ENCODE measurements around the gene ATP6V0A1.
A peak's percentile ranks its signal among the peaks of the same experiment; 100 is the strongest.

Gene ATP6V0A1

DNA sequence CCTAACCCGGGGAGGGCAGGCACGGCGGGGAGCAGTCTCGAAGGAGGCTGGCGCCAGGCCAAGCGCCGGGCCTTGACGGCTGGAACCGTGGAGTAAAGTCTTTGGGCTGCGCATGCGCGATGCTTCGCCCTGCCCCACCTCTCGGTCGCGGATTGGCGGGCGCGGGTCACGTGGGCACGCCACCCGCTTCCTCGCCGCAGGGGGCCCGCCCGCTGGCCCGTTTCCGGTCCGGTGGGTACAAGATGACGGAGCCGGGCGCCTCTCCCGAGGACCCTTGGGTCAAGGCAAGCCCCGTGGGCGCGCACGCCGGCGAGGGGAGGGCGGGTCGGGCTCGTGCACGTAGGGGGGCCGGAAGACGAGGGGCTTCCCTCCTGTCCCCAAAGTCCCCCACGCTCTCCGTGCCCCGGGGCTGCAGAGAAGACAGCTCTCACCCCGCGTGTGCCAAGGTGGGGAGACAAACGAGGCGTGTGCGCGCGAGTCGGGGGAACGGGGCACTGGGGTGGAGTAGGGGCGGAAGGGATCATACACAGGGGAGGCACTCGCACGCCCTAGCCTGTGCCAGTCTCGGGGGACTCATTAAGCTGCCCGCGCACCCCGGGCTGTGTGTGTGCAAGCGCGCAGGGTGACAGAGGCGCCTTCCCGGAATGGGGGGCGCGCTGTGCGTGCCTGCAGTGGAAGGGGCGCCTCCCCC is 108.3 kb downstream of the ATP6V0A1 start, which contains the start of gene MLX:
MLX (plus strand) TSS at position 218 of the 691 bp plus-strand sequence; CDS start at position 243, 25 bp downstream.
- DNase-seq (ENCODE audit: low spot score), result peak; percentile 96
- TF ChIP-seq, protein P1, sequence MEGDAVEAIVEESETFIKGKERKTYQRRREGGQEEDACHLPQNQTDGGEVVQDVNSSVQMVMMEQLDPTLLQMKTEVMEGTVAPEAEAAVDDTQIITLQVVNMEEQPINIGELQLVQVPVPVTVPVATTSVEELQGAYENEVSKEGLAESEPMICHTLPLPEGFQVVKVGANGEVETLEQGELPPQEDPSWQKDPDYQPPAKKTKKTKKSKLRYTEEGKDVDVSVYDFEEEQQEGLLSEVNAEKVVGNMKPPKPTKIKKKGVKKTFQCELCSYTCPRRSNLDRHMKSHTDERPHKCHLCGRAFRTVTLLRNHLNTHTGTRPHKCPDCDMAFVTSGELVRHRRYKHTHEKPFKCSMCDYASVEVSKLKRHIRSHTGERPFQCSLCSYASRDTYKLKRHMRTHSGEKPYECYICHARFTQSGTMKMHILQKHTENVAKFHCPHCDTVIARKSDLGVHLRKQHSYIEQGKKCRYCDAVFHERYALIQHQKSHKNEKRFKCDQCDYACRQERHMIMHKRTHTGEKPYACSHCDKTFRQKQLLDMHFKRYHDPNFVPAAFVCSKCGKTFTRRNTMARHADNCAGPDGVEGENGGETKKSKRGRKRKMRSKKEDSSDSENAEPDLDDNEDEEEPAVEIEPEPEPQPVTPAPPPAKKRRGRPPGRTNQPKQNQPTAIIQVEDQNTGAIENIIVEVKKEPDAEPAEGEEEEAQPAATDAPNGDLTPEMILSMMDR (IDR thresholded peaks at IDR 0.05), result no peak
- H3K27ac ChIP-seq, result peak within 1 kb of the TSS; percentile 86 to 93
- peak within 1 kb of the TSS; percentile 87 for H3K4me3 ChIP-seq

DNA sequence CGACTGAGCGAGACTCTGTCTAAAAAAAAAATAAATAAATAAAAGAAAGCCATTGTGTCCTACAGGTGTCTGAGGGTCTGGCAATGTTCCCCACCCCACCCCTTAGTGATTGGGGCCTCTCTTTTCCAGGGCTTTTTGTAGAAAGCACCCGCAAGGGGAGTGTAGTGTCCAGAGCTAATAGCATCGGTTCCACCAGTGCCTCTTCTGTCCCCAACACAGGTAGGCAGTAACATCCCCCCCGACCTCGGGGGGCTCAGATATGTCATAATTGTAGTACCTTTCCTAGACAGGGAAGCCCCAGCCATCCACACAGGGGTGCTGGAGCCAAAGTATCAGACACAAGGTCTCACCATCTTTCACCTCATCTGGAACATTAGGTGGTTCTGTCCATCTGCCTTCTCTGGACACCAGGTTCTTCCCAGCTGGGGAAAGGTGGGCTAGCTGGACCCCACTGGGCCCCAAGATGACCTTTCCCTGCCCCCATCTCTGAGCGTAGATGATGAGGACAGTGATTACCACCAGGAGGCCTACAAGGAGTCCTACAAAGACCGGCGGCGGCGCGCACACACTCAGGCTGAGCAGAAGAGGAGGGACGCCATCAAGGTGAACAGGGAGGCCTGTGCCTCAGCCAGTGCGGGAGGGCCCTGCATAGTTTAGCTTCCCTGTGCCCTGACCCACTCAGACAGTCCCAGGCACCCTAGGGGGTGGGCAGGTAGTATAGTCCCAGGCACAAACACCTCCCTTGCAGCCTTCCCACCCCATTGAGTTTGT is 109.8 kb downstream of the ATP6V0A1 start:
- H3K27ac ChIP-seq, result peak overlapping the region in 1 of 2 donors; percentile 5
- peak overlapping the region; percentile 87 for H3K4me3 ChIP-seq
- TF ChIP-seq, protein P1 (IDR thresholded peaks at IDR 0.05), result no peak
- DNase-seq (ENCODE audit: low spot score), result no peak

DNA sequence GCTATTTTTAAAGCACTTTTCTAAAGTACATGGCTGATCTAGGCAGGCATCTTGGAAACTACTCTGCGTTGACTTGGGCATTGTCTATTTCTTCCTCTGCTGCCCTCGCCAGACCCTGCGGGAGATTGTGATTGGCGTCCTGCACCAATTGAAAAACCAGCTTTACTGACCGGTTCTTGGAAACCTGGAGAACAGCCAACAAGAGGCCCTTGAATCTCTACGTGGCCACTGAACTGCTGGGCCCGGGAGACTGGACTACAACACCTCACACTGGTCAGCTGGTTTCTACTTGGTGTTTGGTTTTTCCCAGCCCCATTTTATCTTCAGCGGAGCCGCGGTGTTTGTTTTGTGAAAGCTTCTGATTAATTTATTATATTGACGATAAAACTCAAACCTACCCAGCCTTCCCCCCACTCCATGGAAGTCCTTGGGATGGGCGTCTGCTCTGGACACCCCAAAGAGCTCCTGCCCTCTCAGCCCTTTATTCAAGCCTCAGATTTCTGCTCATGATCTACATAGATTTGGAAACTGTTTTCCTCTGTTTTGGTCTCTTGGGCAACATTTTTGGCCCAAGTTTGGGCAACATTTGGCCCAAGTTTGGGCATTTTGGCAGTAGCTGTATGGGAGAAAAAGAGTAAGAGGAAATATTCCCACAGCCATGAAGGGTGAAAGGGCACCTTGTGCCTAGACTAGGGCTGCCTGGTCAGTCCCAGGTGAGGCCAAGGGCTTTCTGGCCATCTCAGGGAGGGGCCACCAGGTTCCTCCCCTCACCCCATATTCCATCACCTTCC is 113.0 kb downstream of the ATP6V0A1 start:
- DNase-seq (ENCODE audit: low spot score), result no peak
- Histone ChIP-seq H3K27ac (no peak overlapping the region), H3K4me3 (no peak overlapping the region)
- TF ChIP-seq, protein P1 (IDR thresholded peaks at IDR 0.05), result no peak
